CD4-positive, alpha-beta T cell treated with Interleukin-6 for 4 hours (primary cell): ENCODE results near the gene ELP1.
"Not testable (repeated sequence)": the region's sequence is repeated elsewhere in the genome, so short reads cannot be mapped to it uniquely, and the experiment has no call there.

Source experiments
- DNase-seq: peaks from one replicate; pipeline ENCODE4 v3.0.0-alpha.2; 2020; ENCODE audit warnings: mixed read lengths

The ELP1 gene

GRCh38 chr9:108852079-108852478 lies 81.8 kb downstream of the ELP1 start:
- DNase-seq: no peak

GRCh38 chr9:108851138-108851537 lies 82.8 kb downstream of the ELP1 start:
- DNase-seq: no peak

DNA sequence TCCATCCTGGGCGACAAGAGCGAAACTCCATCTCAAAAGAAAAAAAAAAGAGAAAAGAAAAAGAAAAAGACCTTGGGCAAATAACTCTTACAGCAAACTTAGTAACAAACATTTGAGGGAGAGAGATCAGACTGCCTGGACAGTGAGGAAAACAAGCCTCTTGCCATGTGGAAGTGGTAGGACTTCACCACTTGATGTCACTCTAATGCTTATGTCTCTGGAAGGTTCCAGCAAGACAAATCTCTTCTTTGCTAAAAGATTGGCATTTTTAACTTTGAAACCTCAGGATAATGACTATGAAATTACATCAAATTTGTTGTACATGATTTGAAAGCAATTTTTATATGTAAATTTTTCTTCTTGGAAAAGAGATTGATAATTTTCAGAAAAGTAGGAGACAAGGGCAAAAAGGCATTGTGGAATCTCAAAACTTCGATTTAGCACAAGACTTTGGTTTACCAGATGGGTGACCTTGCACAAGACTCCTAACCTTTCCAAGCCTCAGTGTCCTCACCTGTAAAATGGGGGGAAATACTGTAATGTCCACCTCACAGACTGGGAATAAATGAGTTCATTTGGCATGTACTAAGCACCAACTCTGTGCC lies 83.5 kb downstream of the ELP1 start:
- DNase-seq: no peak

DNA sequence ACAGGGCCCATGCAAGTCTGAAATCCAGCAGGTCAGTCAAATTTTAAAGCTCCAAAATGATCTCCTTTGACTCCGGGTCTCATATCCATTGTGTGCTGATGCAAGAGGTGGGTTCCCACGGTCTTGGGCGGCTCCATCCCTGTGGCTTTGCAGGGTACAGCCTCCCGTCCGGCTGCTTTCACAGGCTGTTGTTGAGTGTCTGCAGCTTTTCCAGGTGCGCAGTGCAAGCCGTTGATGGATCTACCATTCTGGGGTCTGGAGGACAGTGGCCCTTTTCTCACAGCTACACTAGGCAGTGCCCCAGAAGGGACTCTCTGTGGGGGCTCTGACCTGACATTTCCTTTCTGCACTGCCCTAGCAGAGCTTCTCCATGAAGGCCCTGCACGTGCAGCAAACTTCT lies 85.6 kb downstream of the ELP1 start:
- DNase-seq: not testable (repeated sequence)

GRCh38 chr9:108845947-108846346 lies 88.0 kb downstream of the ELP1 start:
- DNase-seq: no peak

- DNase-seq: no peak
Observed at GRCh38 chr9:108845507-108845906, 88.4 kb downstream of the ELP1 start.

DNA sequence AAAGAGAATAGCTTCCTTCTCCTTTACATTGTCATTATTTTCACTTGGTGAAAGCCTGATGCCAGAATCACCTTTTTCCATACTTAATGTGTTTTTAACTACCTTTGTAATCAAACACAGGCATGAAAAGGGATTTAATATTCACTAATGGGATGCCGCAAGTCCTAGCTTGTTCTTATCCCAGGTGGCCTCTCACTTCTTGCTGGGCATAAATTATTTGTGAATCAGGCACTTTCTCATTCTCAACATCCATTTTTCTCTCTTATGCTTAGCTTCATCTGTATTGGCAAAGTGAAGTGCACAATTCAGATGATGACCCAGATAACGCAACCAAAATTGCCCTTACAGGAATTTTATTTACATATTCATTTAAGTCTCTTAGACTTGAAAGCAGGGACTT lies 89.1 kb downstream of the ELP1 start:
- no peak for DNase-seq

GRCh38 chr9:108844391-108844790 lies 89.5 kb downstream of the ELP1 start:
- no peak for DNase-seq

DNA sequence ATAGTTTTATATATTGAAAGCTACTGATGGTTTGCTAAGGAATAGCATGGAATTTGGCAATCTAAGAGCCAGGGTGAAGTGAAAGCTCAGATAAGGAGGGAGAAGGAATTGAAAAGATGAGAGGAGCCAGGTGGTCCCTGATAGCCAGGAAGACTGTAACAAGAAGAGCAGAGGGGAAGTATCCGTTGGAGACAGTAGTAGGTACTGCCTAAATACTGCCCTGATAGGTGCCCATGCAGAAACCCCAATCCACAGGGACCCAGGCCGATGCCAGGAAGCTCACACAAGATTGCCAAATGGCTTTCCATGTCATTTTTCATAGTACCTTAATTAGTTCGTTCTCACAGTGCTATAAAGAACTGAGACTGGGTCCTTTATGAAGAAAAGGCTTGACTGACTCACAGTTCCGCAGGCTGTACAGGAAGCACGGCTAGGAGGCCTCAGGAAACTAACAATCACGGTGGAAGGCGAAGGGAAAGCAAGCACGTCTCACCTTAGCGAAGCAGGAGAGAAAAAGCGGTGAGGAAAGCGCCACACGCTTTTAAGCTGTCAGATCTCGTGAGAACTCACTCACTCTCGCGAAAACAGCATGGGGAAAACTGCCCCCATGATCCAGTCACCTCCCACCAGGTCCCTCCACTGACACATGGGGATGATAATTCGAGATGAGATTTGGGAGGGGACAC lies 91.2 kb downstream of the ELP1 start:
- peak; percentile 31 for DNase-seq

- not testable (repeated sequence) for DNase-seq
Observed at GRCh38 chr9:108839561-108839960, 94.4 kb downstream of the ELP1 start.

- DNase-seq: no peak
Observed at GRCh38 chr9:108838017-108838416, 95.9 kb downstream of the ELP1 start.

DNA sequence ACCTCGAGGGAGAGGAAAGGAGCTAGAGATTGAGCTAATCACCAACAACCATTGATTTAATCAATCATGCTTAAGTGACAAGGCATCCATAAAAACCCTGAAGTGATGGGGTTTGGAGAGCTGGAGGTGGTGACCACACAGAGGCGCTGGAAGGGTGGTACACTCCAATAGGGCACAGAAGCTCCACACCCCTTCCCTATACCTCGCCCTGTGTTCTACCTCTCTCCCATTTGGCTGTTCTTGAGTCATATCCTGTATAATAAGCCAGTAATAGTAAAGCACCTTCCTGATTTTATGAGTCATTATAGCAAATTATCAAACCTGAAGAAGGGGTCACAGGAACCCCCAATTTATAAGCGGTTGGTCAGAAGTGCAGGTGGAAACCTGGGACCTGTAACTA lies 96.4 kb downstream of the ELP1 start:
- no peak for DNase-seq

DNA sequence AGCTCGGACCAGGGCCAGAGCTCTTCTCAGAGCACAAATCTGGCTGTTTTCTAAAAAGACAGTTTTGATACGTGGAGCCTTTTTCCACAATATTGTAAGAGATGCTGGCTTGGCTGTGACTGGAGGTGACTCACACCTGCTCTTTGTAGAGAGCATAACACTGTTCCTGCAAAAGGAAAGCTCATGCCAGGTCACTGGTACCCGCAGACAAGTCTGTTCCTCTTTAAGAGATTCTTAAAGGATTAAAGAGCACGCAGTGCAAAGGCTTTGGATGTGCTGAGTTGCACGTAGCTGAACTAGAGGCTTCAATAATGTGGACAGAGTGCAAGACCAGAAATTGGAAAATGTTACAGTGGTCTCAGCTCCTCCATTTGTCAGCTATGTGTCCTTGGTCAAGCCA lies 97.1 kb downstream of the ELP1 start:
- DNase-seq: no peak

GRCh38 chr9:108836319-108836718 lies 97.6 kb downstream of the ELP1 start:
- DNase-seq: no peak

- no peak for DNase-seq
Observed at GRCh38 chr9:108835831-108836230, 98.1 kb downstream of the ELP1 start.

GRCh38 chr9:108834959-108835665 lies 98.8 kb downstream of the ELP1 start:
- no peak for DNase-seq

DNA sequence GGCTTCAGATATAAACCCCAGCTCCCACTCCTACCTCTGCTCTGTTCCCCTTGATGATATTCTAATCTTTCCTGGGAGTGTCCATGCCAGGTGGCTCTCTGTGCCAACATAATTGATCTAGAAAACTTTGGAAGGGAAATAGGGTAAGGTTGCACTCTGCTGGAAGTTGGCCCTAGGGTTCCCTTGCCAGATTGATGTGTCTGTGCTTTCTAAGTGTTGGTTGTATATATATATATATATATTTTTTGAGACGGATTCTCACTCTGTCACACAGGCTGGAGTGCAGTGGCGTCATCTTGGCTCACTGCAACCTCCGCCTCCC lies 101.8 kb downstream of the ELP1 start:
- DNase-seq: no peak

DNA sequence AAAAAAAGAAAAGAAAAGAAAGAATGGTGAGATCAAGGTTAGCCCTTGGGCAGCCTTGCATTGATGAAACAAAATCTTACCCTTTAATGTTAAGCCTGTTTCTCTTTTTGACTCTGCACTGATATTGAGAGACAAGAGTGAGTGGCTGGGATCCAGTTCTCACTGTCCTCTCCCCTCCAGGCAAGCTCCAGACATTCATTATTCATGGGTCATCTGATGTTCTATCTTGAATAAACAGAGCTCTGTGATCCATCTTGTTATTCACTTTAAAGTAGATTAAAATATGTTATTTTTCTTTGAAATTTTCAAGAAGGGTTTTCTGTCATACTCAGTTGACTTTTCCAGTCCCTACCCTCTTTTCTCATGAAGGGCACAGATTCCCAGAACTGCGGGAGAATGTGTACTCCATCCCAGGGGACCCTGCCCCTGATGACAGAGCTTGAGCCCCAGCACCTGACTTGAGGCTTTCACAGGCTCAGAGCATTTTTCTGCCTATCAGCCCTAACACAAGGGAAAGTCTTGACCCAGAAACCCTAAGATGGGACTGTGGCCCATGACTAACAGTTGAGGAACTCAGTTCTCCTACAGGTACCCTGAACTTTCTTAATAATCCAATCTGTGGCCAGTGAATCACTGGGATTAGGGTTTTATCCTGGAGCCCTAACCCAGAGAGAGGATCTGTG lies 102.3 kb downstream of the ELP1 start:
- no peak for DNase-seq

DNA sequence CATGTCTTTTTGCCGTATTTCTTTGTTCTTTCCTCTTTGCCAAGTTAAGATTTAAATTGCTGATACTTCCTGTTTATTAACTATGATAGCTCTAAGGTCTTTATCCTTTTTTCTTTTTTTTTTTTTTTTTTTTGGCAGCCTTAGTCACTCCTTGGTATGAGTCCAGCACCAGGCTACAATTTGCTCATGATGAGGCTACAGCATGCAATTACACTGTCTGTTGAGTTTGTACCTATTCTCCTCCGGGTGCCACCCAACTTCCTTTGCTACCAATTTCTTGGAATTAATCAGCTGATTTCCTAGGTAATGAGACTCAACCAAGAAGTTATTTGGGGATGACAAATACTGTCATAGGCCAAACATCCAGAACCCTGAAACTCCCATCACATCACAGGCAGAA lies 103.7 kb downstream of the ELP1 start:
- DNase-seq: no peak

GRCh38 chr9:108823829-108824228 lies 110.1 kb downstream of the ELP1 start:
- DNase-seq: no peak
